Measurements from ENCODE around the gene KCNMA1.

Gene KCNMA1

GRCh38 chr10:76874176-76874575 lies 763.4 kb downstream of the KCNMA1 start:
- Histone ChIP-seq H3K9me3 (ENCODE audit: control insufficient read depth, low read length) (no peaks in the 10 kb centered on the region), H3K27ac (ENCODE audit: insufficient read depth, low read depth, low read length, poor library complexity, severe bottlenecking) (no peak overlapping the region), H3K4me3 (ENCODE audit: insufficient read depth, low read depth, low read length) (no peak overlapping the region), H3K4me1 (ENCODE audit: control insufficient read depth, insufficient read depth, low read length) (peaks cover 2% of the 10 kb centered on the region), H3K36me3 (ENCODE audit: control insufficient read depth, insufficient read depth, low read length) (no peaks in the 10 kb centered on the region), H3K27me3 (ENCODE audit: control insufficient read depth, insufficient read depth, low read length, poor library complexity, severe bottlenecking) (no peaks in the 10 kb centered on the region)
- WGBS, 2 experiments, result 75 to 81% methylated on average over 1 of the region's 1 CpG

GRCh38 chr10:76871697-76872295 lies 765.8 kb downstream of the KCNMA1 start:
- Histone ChIP-seq H3K9me3 (ENCODE audit: control insufficient read depth, low read length) (no peaks in the 10 kb centered on the region), H3K4me3 (ENCODE audit: insufficient read depth, low read depth, low read length) (no peak overlapping the region), H3K4me1 (ENCODE audit: control insufficient read depth, insufficient read depth, low read length) (no peaks in the 10 kb centered on the region), H3K27me3 (ENCODE audit: control insufficient read depth, insufficient read depth, low read length, poor library complexity, severe bottlenecking) (no peaks in the 10 kb centered on the region), H3K27ac (ENCODE audit: insufficient read depth, low read depth, low read length, poor library complexity, severe bottlenecking) (no peak overlapping the region), H3K36me3 (ENCODE audit: control insufficient read depth, insufficient read depth, low read length) (no peaks in the 10 kb centered on the region)
- WGBS, 2 experiments, result 94 to 98% methylated on average over 2 of the region's 2 CpGs

GRCh38 chr10:76869931-76870330 lies 767.7 kb downstream of the KCNMA1 start:
- H3K4me1 ChIP-seq (ENCODE audit: control insufficient read depth, insufficient read depth, low read length), result no peaks in the 10 kb centered on the region
- no peaks in the 10 kb centered on the region for H3K9me3 ChIP-seq (ENCODE audit: control insufficient read depth, low read length)
- 94 to 96% methylated on average over 10 of the region's 10 CpGs for WGBS, 2 experiments
- no peak overlapping the region for H3K27ac ChIP-seq (ENCODE audit: insufficient read depth, low read depth, low read length, poor library complexity, severe bottlenecking)
- H3K4me3 ChIP-seq (ENCODE audit: insufficient read depth, low read depth, low read length), result no peak overlapping the region
- H3K36me3 ChIP-seq (ENCODE audit: control insufficient read depth, insufficient read depth, low read length), result no peaks in the 10 kb centered on the region
- H3K27me3 ChIP-seq (ENCODE audit: control insufficient read depth, insufficient read depth, low read length, poor library complexity, severe bottlenecking), result no peaks in the 10 kb centered on the region

GRCh38 chr10:76868098-76868977 lies 769.3 kb downstream of the KCNMA1 start:
- no peaks in the 10 kb centered on the region for H3K27me3 ChIP-seq (ENCODE audit: control insufficient read depth, insufficient read depth, low read length, poor library complexity, severe bottlenecking)
- WGBS, 2 experiments, result 69 to 77% methylated on average over 4 of the region's 4 CpGs
- H3K4me3 ChIP-seq (ENCODE audit: insufficient read depth, low read depth, low read length), result no peak overlapping the region
- H3K4me1 ChIP-seq (ENCODE audit: control insufficient read depth, insufficient read depth, low read length), result no peaks in the 10 kb centered on the region
- H3K36me3 ChIP-seq (ENCODE audit: control insufficient read depth, insufficient read depth, low read length), result no peaks in the 10 kb centered on the region
- H3K9me3 ChIP-seq (ENCODE audit: control insufficient read depth, low read length), result no peaks in the 10 kb centered on the region
- no peak overlapping the region for H3K27ac ChIP-seq (ENCODE audit: insufficient read depth, low read depth, low read length, poor library complexity, severe bottlenecking)

GRCh38 chr10:76866841-76867586 lies 770.6 kb downstream of the KCNMA1 start:
- no peaks in the 10 kb centered on the region for H3K9me3 ChIP-seq (ENCODE audit: control insufficient read depth, low read length)
- no peaks in the 10 kb centered on the region for H3K27me3 ChIP-seq (ENCODE audit: control insufficient read depth, insufficient read depth, low read length, poor library complexity, severe bottlenecking)
- no peaks in the 10 kb centered on the region for H3K4me1 ChIP-seq (ENCODE audit: control insufficient read depth, insufficient read depth, low read length)
- H3K27ac ChIP-seq (ENCODE audit: insufficient read depth, low read depth, low read length, poor library complexity, severe bottlenecking), result no peak overlapping the region
- H3K36me3 ChIP-seq (ENCODE audit: control insufficient read depth, insufficient read depth, low read length), result no peaks in the 10 kb centered on the region
- WGBS, 2 experiments, result 91 to 97% methylated on average over 4 of the region's 4 CpGs
- H3K4me3 ChIP-seq (ENCODE audit: insufficient read depth, low read depth, low read length), result no peak overlapping the region

GRCh38 chr10:76864922-76865321 lies 772.7 kb downstream of the KCNMA1 start:
- H3K27me3 ChIP-seq (ENCODE audit: control insufficient read depth, insufficient read depth, low read length, poor library complexity, severe bottlenecking), result no peaks in the 10 kb centered on the region
- H3K4me3 ChIP-seq (ENCODE audit: insufficient read depth, low read depth, low read length), result no peak overlapping the region
- no CpG with 5 or more reads among the region's 1 CpG for WGBS, 2 experiments
- no peaks in the 10 kb centered on the region for H3K4me1 ChIP-seq (ENCODE audit: control insufficient read depth, insufficient read depth, low read length)
- no peaks in the 10 kb centered on the region for H3K36me3 ChIP-seq (ENCODE audit: control insufficient read depth, insufficient read depth, low read length)
- no peaks in the 10 kb centered on the region for H3K9me3 ChIP-seq (ENCODE audit: control insufficient read depth, low read length)
- no peak overlapping the region for H3K27ac ChIP-seq (ENCODE audit: insufficient read depth, low read depth, low read length, poor library complexity, severe bottlenecking)

- no peak overlapping the region for H3K4me3 ChIP-seq (ENCODE audit: insufficient read depth, low read depth, low read length)
- no peaks in the 10 kb centered on the region for H3K27me3 ChIP-seq (ENCODE audit: control insufficient read depth, insufficient read depth, low read length, poor library complexity, severe bottlenecking)
- H3K9me3 ChIP-seq (ENCODE audit: control insufficient read depth, low read length), result no peaks in the 10 kb centered on the region
- H3K4me1 ChIP-seq (ENCODE audit: control insufficient read depth, insufficient read depth, low read length), result no peaks in the 10 kb centered on the region
- WGBS, 2 experiments, result 83 to 100% methylated on average over 1 of the region's 1 CpG
- H3K36me3 ChIP-seq (ENCODE audit: control insufficient read depth, insufficient read depth, low read length), result no peaks in the 10 kb centered on the region
- no peak overlapping the region for H3K27ac ChIP-seq (ENCODE audit: insufficient read depth, low read depth, low read length, poor library complexity, severe bottlenecking)
These were observed 778.9 kb downstream of the KCNMA1 start for GRCh38 chr10:76858721-76859120.

- no peaks in the 10 kb centered on the region for H3K36me3 ChIP-seq (ENCODE audit: control insufficient read depth, insufficient read depth, low read length)
These were observed 796.8 kb downstream of the KCNMA1 start for GRCh38 chr10:76840802-76841201.

DNA sequence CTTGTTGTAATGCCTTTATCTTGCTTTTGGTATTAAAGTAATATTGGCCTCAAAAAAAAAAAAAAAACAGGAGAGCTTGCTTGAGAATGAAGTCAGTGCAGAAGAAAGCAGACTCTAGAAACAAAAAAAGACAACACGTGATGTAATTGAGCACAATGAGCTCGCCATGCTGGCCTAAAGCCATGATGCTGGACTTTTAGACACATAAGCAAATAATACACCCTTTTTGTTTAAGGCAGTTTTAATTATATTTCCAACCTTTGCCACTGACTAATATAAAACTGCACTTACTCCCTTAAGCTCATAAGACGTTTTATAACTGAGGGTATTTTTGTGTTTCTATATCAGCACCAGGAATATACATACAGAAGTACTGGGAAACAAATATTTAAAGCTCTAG lies 798.3 kb downstream of the KCNMA1 start:
- Histone ChIP-seq H3K27me3 (ENCODE audit: control insufficient read depth, insufficient read depth, low read length, poor library complexity, severe bottlenecking) (no peaks in the 10 kb centered on the region), H3K9me3 (ENCODE audit: control insufficient read depth, low read length) (no peaks in the 10 kb centered on the region), H3K36me3 (ENCODE audit: control insufficient read depth, insufficient read depth, low read length) (no peaks in the 10 kb centered on the region), H3K4me1 (ENCODE audit: control insufficient read depth, insufficient read depth, low read length) (no peaks in the 10 kb centered on the region), H3K27ac (ENCODE audit: insufficient read depth, low read depth, low read length, poor library complexity, severe bottlenecking) (no peak overlapping the region), H3K4me3 (ENCODE audit: insufficient read depth, low read depth, low read length) (no peak overlapping the region)
- 96 to 100% methylated on average over 2 to 3 of the region's 3 CpGs for WGBS, 2 experiments

More at GRCh38 chr10:76840802-76841201, 796.8 kb downstream of the KCNMA1 start:
- Histone ChIP-seq H3K27me3 (ENCODE audit: control insufficient read depth, insufficient read depth, low read length, poor library complexity, severe bottlenecking) (no peaks in the 10 kb centered on the region), H3K4me1 (ENCODE audit: control insufficient read depth, insufficient read depth, low read length) (no peaks in the 10 kb centered on the region), H3K9me3 (ENCODE audit: control insufficient read depth, low read length) (no peaks in the 10 kb centered on the region), H3K27ac (ENCODE audit: insufficient read depth, low read depth, low read length, poor library complexity, severe bottlenecking) (no peak overlapping the region), H3K4me3 (ENCODE audit: insufficient read depth, low read depth, low read length) (no peak overlapping the region)
- 90 to 97% methylated on average over 8 of the region's 8 CpGs for WGBS, 2 experiments

DNA sequence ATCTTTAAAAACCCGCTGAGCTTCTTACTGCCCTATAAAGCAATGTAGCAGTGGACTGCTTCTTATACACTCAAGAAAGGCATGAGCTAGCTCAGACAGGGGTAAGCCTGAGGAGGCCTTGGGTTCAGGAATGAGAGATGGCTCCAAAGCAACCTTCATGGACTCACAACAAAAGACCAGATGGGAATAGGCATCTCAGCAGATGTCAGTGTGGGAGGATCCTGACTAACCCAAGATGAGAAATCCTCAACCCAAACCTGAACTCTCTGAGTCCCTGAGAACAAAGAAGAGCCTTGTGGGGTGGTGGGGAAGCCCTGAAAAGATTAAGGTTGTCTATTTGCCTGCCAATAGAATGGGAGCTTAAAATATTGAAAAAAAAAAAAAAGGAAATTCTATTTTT lies 807.4 kb downstream of the KCNMA1 start:
- Histone ChIP-seq H3K4me1 (ENCODE audit: control insufficient read depth, insufficient read depth, low read length) (no peaks in the 10 kb centered on the region), H3K27me3 (ENCODE audit: control insufficient read depth, insufficient read depth, low read length, poor library complexity, severe bottlenecking) (no peaks in the 10 kb centered on the region), H3K27ac (ENCODE audit: insufficient read depth, low read depth, low read length, poor library complexity, severe bottlenecking) (no peak overlapping the region), H3K9me3 (ENCODE audit: control insufficient read depth, low read length) (no peaks in the 10 kb centered on the region), H3K36me3 (ENCODE audit: control insufficient read depth, insufficient read depth, low read length) (no peaks in the 10 kb centered on the region), H3K4me3 (ENCODE audit: insufficient read depth, low read depth, low read length) (no peak overlapping the region)
- 95 to 100% methylated on average over 1 of the region's 1 CpG for WGBS, 2 experiments

Measured in ectodermal cell (in vitro differentiated cells).